HAP-1 (cell line): ENCODE measurements around the gene PITHD1.
"Not testable (repeated sequence)": the region's sequence is repeated elsewhere in the genome, so short reads cannot be mapped to it uniquely, and the experiment has no call there.

ENCODE experiments used
- DNase-seq, 2 experiments: peaks; one replicate each; pipeline ENCODE4 v3.0.0-alpha.2; 2016 to 2020; ENCODE audit warnings: low spot score in 2 of 2
- H3K27me3 ChIP-seq: fragments of 250-450 bp; sonication (Bioruptor Pico); 2 replicates; pipeline ENCODE4 v1.5.1; 2020; ENCODE audit warnings: low read depth, mild to moderate bottlenecking, moderate library complexity
- H3K36me3 ChIP-seq: fragments of 250-450 bp; sonication (Bioruptor Pico); replicated peaks from 2 replicates; pipeline ENCODE4 v1.5.1; 2020; ENCODE audit warnings: mild to moderate bottlenecking
- H3K4me1 ChIP-seq: fragments of 250-450 bp; sonication (Bioruptor Pico); 2 replicates; pipeline ENCODE4 v1.5.1; 2020; ENCODE audit warnings: mild to moderate bottlenecking
- H3K4me3 ChIP-seq: fragments of 250-450 bp; sonication (Bioruptor Pico); 2 replicates; pipeline ENCODE4 v1.5.1; 2020; ENCODE audit warnings: mild to moderate bottlenecking, moderate library complexity
- H3K9me3 ChIP-seq: fragments of 250-450 bp; sonication (Bioruptor Pico); 2 replicates; pipeline ENCODE4 v1.5.1; 2020; ENCODE audit warnings: mild to moderate bottlenecking, moderate library complexity
- in situ Hi-C: fragments of 300-500 bp; cut with MboI; formaldehyde crosslinking; loops from 3 replicates; pipeline ENCODE4 v1.14.3; 2020; ENCODE audit warnings: low sequenced_read_pairs, inconsistent platforms, mixed read lengths

Gene PITHD1

DNA sequence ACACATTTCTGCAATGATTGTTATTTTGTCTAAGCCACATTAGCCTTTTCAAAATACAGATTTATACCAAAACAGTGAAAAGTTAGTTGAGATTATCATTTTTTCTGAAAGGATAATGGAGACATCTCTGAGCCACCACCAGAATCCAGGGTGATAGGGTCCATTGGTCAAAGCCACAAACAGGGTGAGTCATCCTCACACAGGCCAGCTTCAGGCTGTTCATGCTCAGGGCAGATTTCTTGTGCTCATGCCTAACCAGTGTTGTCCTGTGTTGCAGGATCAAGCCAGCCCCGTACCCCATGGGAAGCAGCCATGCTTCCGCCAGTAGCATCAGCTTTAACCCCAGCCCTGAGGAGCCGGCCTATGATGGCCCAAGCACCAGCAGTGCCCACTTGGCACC lies 21.5 kb upstream of the PITHD1 start:
- no peaks in the 10 kb centered on the region for H3K4me1 ChIP-seq
- H3K4me3 ChIP-seq: no peak overlapping the region
- H3K36me3 ChIP-seq: peaks cover 97% of the 10 kb centered on the region
- H3K27me3 ChIP-seq: no peaks in the 10 kb centered on the region
- in situ Hi-C loops: loop anchor here (10.0 kb wide), 1 partner anchor 212 kb away; no protein-coding TSS in a partner anchor
- DNase-seq: no peak
- no peaks in the 10 kb centered on the region for H3K9me3 ChIP-seq

DNA sequence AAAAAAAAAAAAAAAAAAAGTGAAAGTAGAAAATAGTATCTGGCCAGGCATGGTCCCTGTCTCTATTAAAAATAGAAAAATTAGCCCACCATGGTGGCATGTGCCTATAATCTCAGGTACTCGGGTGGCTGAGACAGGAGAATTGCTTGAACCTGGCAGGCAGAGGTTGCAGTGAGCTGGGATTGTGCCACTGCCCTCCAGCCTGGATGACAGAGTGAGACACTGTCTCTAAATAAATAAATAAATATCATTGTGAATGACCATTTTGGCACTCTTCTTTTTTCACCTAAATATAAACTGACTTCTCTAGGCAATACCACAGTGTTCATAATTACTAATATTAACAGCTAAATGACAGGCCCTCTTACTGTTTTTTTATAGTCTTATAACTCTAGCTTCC lies 20.4 kb upstream of the PITHD1 start:
- in situ Hi-C loops: loop anchor here (10.0 kb wide), 1 partner anchor 213 kb away; no protein-coding TSS in a partner anchor
- no peaks in the 10 kb centered on the region for H3K9me3 ChIP-seq
- DNase-seq: no peak
- no peaks in the 10 kb centered on the region for H3K27me3 ChIP-seq
- H3K36me3 ChIP-seq: peaks cover 91% of the 10 kb centered on the region
- H3K4me1 ChIP-seq: no peaks in the 10 kb centered on the region
- no peak overlapping the region for H3K4me3 ChIP-seq

DNA sequence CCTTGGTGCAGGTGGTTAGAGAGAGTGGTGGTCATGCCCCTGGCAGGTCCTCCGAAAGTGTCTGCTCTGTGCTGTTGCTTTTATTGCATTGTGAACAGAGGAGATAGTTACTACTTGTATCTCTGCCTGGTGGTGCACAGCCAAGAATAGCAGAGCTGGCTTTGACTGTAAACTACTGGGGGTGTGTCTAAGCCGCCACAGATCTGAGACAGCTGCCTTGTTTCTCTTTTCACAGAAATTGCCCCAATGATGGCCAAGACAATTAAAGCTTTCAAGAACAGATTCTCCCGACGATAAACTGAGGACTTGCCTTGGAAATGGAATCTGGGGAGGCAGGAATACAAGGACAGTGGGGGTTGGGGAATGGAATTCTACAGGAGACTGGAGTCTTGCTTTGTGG lies 18.9 kb upstream of the PITHD1 start:
- H3K4me1 ChIP-seq: no peaks in the 10 kb centered on the region
- H3K36me3 ChIP-seq: peaks cover 87% of the 10 kb centered on the region
- no peaks in the 10 kb centered on the region for H3K9me3 ChIP-seq
- no peak overlapping the region for H3K4me3 ChIP-seq
- in situ Hi-C loops: loop anchor here (10.0 kb wide), 1 partner anchor 214 kb away; no protein-coding TSS in a partner anchor
- H3K27me3 ChIP-seq: no peaks in the 10 kb centered on the region
- no peak for DNase-seq

DNA sequence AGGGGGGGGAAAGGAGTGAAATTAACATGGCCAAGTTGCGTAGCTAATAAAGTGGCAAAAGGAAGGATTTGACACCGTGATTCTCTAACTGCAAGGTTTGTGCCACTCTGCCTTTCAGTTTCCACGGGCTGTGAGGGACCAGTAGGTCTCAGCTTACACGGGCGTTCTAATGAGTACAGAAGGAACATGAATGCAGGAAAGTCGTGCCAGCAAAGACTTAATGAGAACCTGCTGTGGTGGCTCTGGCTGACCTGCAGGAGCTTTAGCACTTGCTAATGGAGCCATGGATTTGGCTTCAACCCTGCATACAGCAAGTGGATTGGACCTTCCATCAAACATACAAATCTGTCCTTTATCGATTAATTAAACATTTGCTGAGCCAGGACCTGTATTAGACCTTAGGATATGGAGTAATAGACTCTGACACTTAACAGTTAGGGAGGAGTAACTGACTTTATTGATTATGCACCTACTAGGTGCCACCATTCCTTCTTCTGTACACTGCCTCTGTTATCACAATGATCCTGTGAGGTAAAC lies 15.1 kb upstream of the PITHD1 start:
- Histone ChIP-seq H3K4me3 (no peak overlapping the region), H3K4me1 (no peaks in the 10 kb centered on the region), H3K9me3 (no peaks in the 10 kb centered on the region), H3K27me3 (no peaks in the 10 kb centered on the region), H3K36me3 (peaks cover 55% of the 10 kb centered on the region)
- in situ Hi-C loops: no loop called here
- DNase-seq: no peak

DNA sequence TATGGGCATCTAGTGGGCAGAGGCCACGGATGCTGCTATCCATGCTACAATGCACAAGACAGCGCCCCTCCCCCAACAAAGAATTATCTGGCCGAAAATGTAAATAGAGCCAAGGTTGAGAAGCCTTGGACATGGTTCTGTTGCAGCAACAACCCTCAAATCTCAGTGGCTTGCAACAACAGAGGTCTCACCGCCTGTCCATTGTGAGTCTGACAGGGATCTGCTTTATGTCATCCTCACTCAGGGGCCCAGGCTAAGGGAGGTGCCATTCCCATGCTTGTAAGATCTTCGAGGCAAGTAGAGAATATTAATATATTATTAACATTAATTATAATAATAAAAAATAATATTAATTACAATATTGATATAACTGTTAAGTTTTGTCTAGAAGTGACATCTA lies 9.5 kb upstream of the PITHD1 start:
- H3K9me3 ChIP-seq: no peaks in the 10 kb centered on the region
- no peak for DNase-seq
- no peak overlapping the region for H3K4me3 ChIP-seq
- no peaks in the 10 kb centered on the region for H3K27me3 ChIP-seq
- in situ Hi-C loops: no loop called here
- H3K36me3 ChIP-seq: peaks cover 22% of the 10 kb centered on the region
- no peaks in the 10 kb centered on the region for H3K4me1 ChIP-seq

DNA sequence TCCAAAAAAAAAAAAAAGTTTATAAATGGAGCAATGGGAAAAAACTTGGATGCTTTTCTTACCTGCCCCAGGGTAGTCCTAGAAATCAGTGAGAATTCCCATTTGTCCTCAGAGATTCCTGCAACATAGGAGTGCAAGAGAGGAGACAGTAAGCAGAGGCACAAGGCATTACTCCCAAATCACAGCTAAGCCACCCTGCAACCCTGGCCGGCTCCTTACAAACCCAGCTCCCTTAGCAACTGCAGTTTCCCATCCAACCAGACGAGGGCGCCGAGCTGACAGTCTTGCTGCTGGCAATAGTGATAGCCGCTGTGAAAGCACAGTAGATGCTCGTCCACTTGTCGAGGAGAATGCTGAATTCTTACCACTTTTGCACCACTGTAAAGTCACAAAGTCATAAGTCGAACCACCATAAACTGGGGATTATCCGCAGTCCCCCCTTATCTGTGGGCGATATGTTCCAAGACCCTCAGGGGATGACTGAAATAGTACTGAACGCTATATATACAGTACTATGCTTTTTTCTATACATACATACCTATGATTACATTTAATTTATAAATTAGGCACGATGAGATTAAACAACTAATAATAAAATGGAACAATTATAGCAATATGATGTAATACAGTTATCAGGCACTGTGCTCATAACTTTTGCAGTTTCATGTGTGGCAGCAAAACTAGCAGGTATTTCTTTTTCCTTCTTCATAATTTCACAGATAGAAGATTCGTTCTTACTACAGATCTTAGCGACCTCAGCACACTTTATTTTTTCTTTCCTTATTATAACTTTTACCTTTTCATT lies 6.0 kb upstream of the PITHD1 start:
- H3K4me3 ChIP-seq: no peak overlapping the region
- no peaks in the 10 kb centered on the region for H3K9me3 ChIP-seq
- in situ Hi-C loops: no loop called here
- peak; percentile 56 to 93 for DNase-seq
- no peaks in the 10 kb centered on the region for H3K4me1 ChIP-seq
- no peaks in the 10 kb centered on the region for H3K27me3 ChIP-seq
- H3K36me3 ChIP-seq: peaks cover 20% of the 10 kb centered on the region

DNA sequence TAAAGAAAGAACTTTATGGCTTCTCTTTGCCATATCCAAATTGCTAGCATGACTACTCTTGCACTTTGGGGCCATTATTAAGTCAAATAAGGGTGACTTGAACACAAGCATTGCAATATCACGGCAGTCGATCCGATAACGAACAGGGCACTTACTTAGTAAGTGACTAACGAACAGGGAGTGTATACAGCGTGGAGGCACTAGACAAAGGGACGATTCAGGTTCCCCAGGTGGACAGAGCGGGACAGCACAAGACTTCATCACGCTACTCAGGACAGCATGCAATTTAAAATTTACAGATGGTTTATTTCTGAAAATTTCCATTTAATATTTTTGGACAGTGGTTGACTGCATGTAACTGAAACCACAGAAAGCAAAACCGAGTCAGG lies 5.4 kb upstream of the PITHD1 start:
- peaks cover 15% of the 10 kb centered on the region for H3K36me3 ChIP-seq
- no peak for DNase-seq
- in situ Hi-C loops: no loop called here

DNA sequence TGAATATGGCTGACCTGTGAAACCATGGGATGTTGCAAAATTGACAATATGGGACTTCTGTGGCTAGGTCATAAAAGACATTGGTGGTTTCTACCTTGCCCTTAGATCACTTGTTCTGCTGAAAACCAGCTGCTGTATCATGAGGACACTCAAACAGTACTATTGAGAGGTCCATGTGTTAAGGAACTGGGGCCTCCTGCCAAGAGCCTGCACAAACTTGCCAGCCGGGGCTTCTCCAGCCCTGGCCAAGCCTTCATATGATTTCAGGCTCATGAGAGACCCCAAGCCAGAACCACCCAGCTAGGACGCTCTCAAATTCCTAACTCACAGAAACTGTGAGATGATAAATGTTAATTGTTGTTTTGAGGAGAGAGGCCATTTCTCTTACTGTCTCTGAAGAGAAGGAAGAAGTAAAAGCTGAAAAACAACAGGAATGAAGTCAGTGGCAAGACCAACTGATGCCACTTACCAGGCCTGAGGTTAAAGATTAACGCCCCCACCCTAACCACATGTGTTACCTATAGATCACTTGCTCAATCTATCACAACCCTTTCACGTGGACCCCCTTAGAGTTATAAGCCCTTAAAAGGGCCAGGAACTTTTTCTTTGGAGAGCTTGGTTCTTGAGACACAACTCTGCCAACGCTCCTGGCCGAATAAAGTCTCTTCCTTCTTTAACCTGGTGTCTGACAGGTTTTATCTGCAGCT lies 3.9 kb upstream of the PITHD1 start:
- in situ Hi-C loops: no loop called here
- Histone ChIP-seq H3K4me3 (no peak overlapping the region), H3K36me3 (peaks cover 12% of the 10 kb centered on the region), H3K27me3 (no peaks in the 10 kb centered on the region), H3K9me3 (no peaks in the 10 kb centered on the region), H3K4me1 (peaks cover 5% of the 10 kb centered on the region)
- DNase-seq: no peak

More for the DNA sequence above, 5.4 kb upstream of the PITHD1 start:
- Histone ChIP-seq H3K9me3 (no peaks in the 10 kb centered on the region), H3K4me1 (peaks cover 3% of the 10 kb centered on the region; the same call in 1 of the 2 replicates), H3K4me3 (no peak overlapping the region), H3K27me3 (no peaks in the 10 kb centered on the region)

DNA sequence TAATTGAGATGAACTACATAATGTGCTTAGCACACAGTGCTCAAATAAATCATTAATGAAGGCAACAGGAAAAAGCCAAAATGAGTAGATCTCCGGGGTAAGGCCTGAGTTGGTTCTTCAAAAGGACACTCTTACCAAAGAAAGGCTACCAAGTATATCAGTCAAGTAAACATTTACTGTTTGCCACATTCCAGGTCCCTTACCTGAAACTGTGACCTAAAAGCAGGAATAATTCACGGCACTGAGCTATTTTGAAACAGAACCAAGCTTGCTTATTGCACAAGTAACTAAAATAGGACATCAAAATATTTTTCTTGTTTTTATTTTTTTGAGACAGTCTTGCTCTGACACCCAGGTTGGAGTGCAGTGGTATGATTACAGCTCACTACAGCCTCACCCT lies 2.0 kb upstream of the PITHD1 start:
- in situ Hi-C loops: no loop called here
- H3K4me3 ChIP-seq: no peak overlapping the region
- DNase-seq: no peak
- no peaks in the 10 kb centered on the region for H3K9me3 ChIP-seq
- H3K36me3 ChIP-seq: peaks cover 18% of the 10 kb centered on the region
- H3K4me1 ChIP-seq: peaks cover 15% of the 10 kb centered on the region
- H3K27me3 ChIP-seq: no peaks in the 10 kb centered on the region

DNA sequence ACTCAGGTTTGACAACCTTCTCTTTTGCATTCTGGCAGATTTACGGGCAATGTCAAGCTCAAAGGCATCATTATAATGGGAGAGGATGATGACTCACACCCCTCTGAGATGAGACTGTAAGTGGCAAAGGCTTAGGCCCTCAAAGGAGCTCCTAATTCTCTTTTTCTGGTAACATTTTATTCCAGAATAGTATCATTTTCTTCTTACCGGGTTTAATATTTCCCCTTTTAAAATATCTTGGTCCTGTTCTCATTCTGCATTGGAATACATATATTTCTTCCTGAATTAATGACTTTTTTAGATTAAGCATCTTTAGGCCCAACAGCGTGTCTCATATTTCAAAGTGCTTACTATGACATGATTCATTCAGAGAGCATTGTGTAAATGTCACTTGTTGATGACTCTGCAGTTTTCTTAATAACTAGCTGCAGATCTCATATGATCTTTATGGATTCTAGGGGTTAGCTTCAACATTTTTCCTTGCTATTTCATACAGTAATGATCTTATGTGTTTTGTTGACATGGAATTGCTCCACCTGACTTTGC lies 1.7 kb downstream of the PITHD1 start:
- Histone ChIP-seq H3K4me3 (no peak overlapping the region; the same call in 1 of the 2 replicates), H3K36me3 (peaks cover 39% of the 10 kb centered on the region), H3K27me3 (no peaks in the 10 kb centered on the region), H3K4me1 (peaks cover 15% of the 10 kb centered on the region), H3K9me3 (no peaks in the 10 kb centered on the region)
- in situ Hi-C loops: no loop called here
- peak in 1 of 2 experiments; percentile 24 for DNase-seq

DNA sequence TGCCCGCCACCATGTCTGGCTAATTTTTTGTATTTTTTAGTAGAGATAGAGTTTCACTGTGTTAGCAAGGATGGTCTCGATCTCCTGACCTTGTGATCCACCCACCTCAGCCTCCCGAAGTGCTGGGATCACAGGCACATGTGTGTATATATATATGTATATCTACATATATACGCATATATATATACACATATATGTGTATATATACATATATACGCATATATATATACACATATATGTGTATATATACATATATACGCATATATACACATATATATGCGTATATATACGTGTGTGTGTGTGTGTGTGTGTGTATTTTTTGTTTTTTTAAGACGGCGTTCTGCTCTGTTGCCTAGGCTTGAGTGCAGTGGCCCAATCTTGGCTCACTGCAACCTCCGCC lies 4.9 kb downstream of the PITHD1 start:
- DNase-seq, H3K27me3 ChIP-seq, H3K4me3 ChIP-seq, in situ Hi-C loops, H3K9me3 ChIP-seq: not testable (repeated sequence)
- H3K4me1 ChIP-seq: peaks cover 11% of the 10 kb centered on the region
- H3K36me3 ChIP-seq: peaks cover 70% of the 10 kb centered on the region

DNA sequence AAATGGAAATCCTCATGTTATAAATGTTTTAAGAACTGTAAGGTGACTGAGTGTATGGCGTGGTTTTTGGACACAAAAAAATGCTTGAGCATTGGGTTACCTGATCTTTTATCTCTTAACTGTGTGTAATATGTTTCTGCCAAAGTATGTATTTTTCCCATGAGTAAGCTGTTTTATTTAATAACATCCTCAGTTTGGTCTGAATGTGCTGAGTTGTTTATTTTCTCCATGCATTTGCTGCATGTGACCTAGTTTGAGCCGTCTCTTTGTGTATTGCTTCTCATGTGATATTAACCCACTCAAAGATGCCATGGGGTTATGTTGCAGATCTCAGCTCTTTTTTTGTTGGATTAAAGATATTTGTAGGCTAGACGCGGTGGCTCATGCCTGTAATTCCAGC lies 6.6 kb downstream of the PITHD1 start:
- H3K4me3 ChIP-seq: no peak overlapping the region
- H3K9me3 ChIP-seq: no peaks in the 10 kb centered on the region
- H3K36me3 ChIP-seq: peaks cover 69% of the 10 kb centered on the region
- H3K4me1 ChIP-seq: peaks cover 4% of the 10 kb centered on the region
- H3K27me3 ChIP-seq: no peaks in the 10 kb centered on the region
- DNase-seq: no peak
- in situ Hi-C loops: no loop called here

DNA sequence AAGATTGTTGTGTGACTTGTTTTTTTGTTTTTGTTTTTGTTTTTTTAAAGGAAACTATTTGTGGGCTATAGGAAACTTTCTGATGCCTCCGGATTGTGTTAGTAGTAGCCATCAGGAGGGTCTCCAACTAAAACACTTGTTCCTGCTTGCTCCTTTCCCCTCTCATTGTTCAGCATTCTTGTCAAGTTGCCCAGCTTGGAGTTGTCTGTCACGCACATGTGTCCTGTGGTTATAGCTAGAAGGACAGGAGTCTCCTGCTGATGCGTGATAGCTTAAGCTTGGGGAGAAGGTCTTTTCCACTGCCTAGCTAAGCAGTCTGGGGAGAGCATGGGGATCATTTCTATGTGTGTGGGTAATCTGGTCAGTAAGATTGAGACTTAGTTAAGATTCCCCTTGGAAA lies 9.5 kb downstream of the PITHD1 start:
- in situ Hi-C loops: no loop called here
- H3K4me1 ChIP-seq: peaks cover 6% of the 10 kb centered on the region
- no peak overlapping the region for H3K4me3 ChIP-seq
- no peak for DNase-seq
- peaks cover 44% of the 10 kb centered on the region for H3K36me3 ChIP-seq
- H3K9me3 ChIP-seq: no peaks in the 10 kb centered on the region
- no peaks in the 10 kb centered on the region for H3K27me3 ChIP-seq

DNA sequence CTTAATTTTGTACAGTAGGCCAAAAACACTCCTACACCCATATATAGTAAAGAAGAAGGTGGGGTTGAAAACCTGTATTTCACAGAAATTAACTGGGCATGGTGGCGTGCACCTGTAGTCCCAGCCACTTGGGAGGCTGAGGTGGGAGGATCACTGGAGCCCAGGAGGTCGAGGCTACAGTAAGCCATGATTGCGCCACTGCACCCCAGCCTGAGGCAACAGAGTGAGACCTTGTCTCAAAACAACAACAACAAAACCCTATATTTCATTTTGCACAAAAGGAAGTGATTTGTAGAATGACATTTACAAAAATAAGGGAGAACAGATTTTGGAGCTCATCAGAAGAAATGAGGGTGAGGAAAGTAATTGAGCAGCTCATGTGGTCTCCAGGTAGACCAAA lies 10.5 kb downstream of the PITHD1 start:
- in situ Hi-C loops: no loop called here
- DNase-seq: no peak
- H3K9me3 ChIP-seq: no peaks in the 10 kb centered on the region
- H3K4me3 ChIP-seq: no peak overlapping the region
- H3K27me3 ChIP-seq: no peaks in the 10 kb centered on the region
- H3K4me1 ChIP-seq: peaks cover 6% of the 10 kb centered on the region
- H3K36me3 ChIP-seq: peaks cover 49% of the 10 kb centered on the region
